NT2/D1 (cell line): ENCODE measurements around the gene BMPR1A.

ENCODE experiments used
- DNase-seq: peaks from one replicate; pipeline ENCODE4 v3.0.0-alpha.2; 2011; ENCODE audit warnings: low read depth, low spot score
- H3K27me3 ChIP-seq: 2 replicates; pipeline ENCODE4 v1.6.0; 2011; ENCODE audit warnings: mild to moderate bottlenecking; ENCODE audit not compliant: insufficient read length, insufficient read depth
- H3K36me3 ChIP-seq: 2 replicates; pipeline ENCODE4 v1.6.1; 2011; ENCODE audit warnings: mild to moderate bottlenecking, low read length, mixed read lengths; ENCODE audit not compliant: insufficient read depth, insufficient read length
- H3K4me1 ChIP-seq: 2 replicates; pipeline ENCODE4 v1.5.1; 2011; ENCODE audit not compliant: insufficient read depth, insufficient read length
- H3K4me3 ChIP-seq: 2 replicates; pipeline ENCODE4 v1.5.1; 2011; ENCODE audit warnings: low read depth; ENCODE audit not compliant: insufficient read length
- H3K9ac ChIP-seq: 2 replicates; pipeline ENCODE4 v1.6.0; 2011; ENCODE audit warnings: low read depth; ENCODE audit not compliant: insufficient read length
- H3K9me3 ChIP-seq: 2 replicates; pipeline ENCODE4 v1.5.1; 2011; ENCODE audit warnings: mild to moderate bottlenecking, low read length; ENCODE audit not compliant: insufficient read depth
- SUZ12 ChIP-seq: IDR thresholded peaks from 2 replicates; pipeline ENCODE4 v1.6.1; 2011; ENCODE audit not compliant: insufficient read length, insufficient read depth; ENCODE audit errors: extremely low read depth
- YY1 ChIP-seq: IDR thresholded peaks from 2 replicates; pipeline ENCODE4 v1.6.1; 2011; ENCODE audit not compliant: insufficient read length, insufficient read depth
- ZNF274 ChIP-seq: IDR thresholded peaks from 2 replicates; pipeline ENCODE4 v1.6.1; 2011; ENCODE audit warnings: mild to moderate bottlenecking, low read depth, low read length

The BMPR1A gene

GRCh38 chr10:86711513-86712316 lies 44.7 kb upstream of the BMPR1A start:
- Histone ChIP-seq H3K9ac (peak overlapping the region; percentile 87), H3K36me3 (no peaks in the 10 kb centered on the region), H3K4me1 (peaks cover 9% of the 10 kb centered on the region), H3K27me3 (no peaks in the 10 kb centered on the region), H3K4me3 (peak overlapping the region; percentile 55), H3K9me3 (no peaks in the 10 kb centered on the region)
- TF ChIP-seq ZNF274 (no peak), SUZ12 (no peak), YY1 (no peak)
- DNase-seq, result peak; percentile 13

- H3K9me3 ChIP-seq, result no peaks in the 10 kb centered on the region
These were observed 44.1 kb upstream of the BMPR1A start for GRCh38 chr10:86712317-86712707.

GRCh38 chr10:86715156-86715795 lies 41.1 kb upstream of the BMPR1A start:
- no peak for DNase-seq
- TF ChIP-seq YY1 (no peak), SUZ12 (no peak), ZNF274 (no peak)
- no peaks in the 10 kb centered on the region for H3K27me3 ChIP-seq
- no peaks in the 10 kb centered on the region for H3K36me3 ChIP-seq
- no peak overlapping the region for H3K4me3 ChIP-seq
- peak overlapping the region; percentile 27 for H3K9ac ChIP-seq
- H3K4me1 ChIP-seq, result peaks cover 2% of the 10 kb centered on the region
- H3K9me3 ChIP-seq, result no peaks in the 10 kb centered on the region

More at GRCh38 chr10:86712317-86712707, 44.1 kb upstream of the BMPR1A start:
- Histone ChIP-seq H3K27me3 (no peaks in the 10 kb centered on the region), H3K9ac (peak overlapping the region; percentile 87), H3K4me1 (peaks cover 8% of the 10 kb centered on the region), H3K4me3 (peak overlapping the region; percentile 55), H3K36me3 (no peaks in the 10 kb centered on the region)
- no peak for TF ChIP-seq ZNF274
- no peak for TF ChIP-seq YY1
- TF ChIP-seq SUZ12, result no peak
- DNase-seq, result no peak

GRCh38 chr10:86715836-86716235 lies 40.6 kb upstream of the BMPR1A start:
- H3K27me3 ChIP-seq, result no peaks in the 10 kb centered on the region
- H3K4me1 ChIP-seq, result peaks cover 2% of the 10 kb centered on the region
- no peaks in the 10 kb centered on the region for H3K36me3 ChIP-seq
- no peak overlapping the region for H3K9ac ChIP-seq
- DNase-seq, result no peak
- no peaks in the 10 kb centered on the region for H3K9me3 ChIP-seq
- TF ChIP-seq SUZ12 (no peak), ZNF274 (no peak), YY1 (no peak)
- H3K4me3 ChIP-seq, result no peak overlapping the region

- TF ChIP-seq ZNF274 (no peak), SUZ12 (no peak), YY1 (no peak)
- no peaks in the 10 kb centered on the region for H3K27me3 ChIP-seq
- DNase-seq, result no peak
- H3K9ac ChIP-seq, result no peak overlapping the region
- peaks cover 2% of the 10 kb centered on the region for H3K4me1 ChIP-seq
- no peaks in the 10 kb centered on the region for H3K36me3 ChIP-seq
- no peaks in the 10 kb centered on the region for H3K9me3 ChIP-seq
- H3K4me3 ChIP-seq, result no peak overlapping the region
These were observed 40.0 kb upstream of the BMPR1A start for GRCh38 chr10:86716466-86716865.

- DNase-seq, result no peak
- Histone ChIP-seq H3K27me3 (no peaks in the 10 kb centered on the region), H3K4me3 (no peak overlapping the region), H3K9me3 (no peaks in the 10 kb centered on the region), H3K36me3 (no peaks in the 10 kb centered on the region), H3K9ac (no peak overlapping the region), H3K4me1 (peaks cover 2% of the 10 kb centered on the region)
- no peak for TF ChIP-seq YY1
- TF ChIP-seq ZNF274, result no peak
- TF ChIP-seq SUZ12, result no peak
These were observed 37.9 kb upstream of the BMPR1A start for GRCh38 chr10:86718556-86718955.

- Histone ChIP-seq H3K4me1 (peaks cover 2% of the 10 kb centered on the region), H3K9me3 (no peaks in the 10 kb centered on the region), H3K4me3 (no peak overlapping the region), H3K9ac (no peak overlapping the region), H3K36me3 (no peaks in the 10 kb centered on the region), H3K27me3 (no peaks in the 10 kb centered on the region)
- TF ChIP-seq ZNF274 (no peak), SUZ12 (no peak), YY1 (no peak)
- no peak for DNase-seq
These were observed 35.2 kb upstream of the BMPR1A start for GRCh38 chr10:86721232-86721631.
